ENCODE measurements around the gene MBP. TPM values are rescaled to one million over a fixed set of nuclear protein-coding genes. Genes with fewer than 3 reads are reported as not detected.
A peak's percentile ranks its signal among the peaks of the same experiment; 100 is the strongest.

The MBP gene
- total and polyA plus RNA-seq, 10 of the 15 experiments (the other 5 are each of a cell fraction or from before 2014, with no cell fraction given), result 12.2 to 67.8 (median 42.1) TPM

DNA sequence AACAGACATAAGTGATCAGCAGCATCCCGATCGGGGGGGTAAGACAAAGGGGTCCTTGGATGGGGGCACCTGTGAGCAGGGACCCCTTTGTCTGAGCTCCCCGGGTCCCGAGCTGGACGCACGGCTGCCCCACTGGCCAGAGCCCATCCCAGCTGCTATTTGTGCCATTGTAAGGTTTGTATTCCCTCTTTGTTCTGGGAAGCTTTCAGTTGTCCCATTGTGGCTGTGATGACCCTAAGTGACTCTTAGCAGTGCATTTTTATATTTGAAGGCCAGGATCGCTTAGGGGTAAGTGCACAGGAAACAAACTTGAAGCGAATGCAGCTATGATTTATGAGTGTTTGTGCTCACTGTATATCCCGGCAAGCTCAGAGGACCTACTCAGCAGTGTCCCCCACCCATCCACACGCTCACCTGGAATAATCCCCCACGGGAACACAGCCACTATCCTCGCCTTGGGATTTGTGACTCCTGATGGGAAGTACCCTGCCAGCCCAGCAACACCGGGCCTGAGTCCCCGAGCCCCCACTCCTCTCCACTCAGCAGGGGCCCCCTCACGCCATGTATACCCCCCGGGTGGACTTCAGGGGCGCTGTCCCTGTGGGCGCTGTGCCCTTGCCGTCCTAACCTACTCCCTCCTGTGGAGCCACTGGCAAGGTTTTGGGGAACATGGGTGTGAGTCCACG lies 80.1 kb downstream of the MBP start:
- Histone ChIP-seq H3K9me3 (replicated peaks; ENCODE audit: control insufficient read depth, insufficient read depth, low read length) (no peaks in the 10 kb centered on the region), H3K4me2 (ENCODE audit: control insufficient read depth, insufficient read depth) (no peak overlapping the region), H3K36me3 (ENCODE audit: control insufficient read depth in 2 of 2, insufficient read depth in 2 of 2, low read length in 1 of 2) (peaks cover 13 to 26% of the 10 kb centered on the region in 2 experiments), H3K79me2 (ENCODE audit: control insufficient read depth, insufficient read depth, low read length) (peaks cover 32% of the 10 kb centered on the region), H3K4me3 (no peak overlapping the region), H2AFZ (ENCODE audit: control insufficient read depth, low read depth, low read length) (no peak overlapping the region), H3K27me3 (replicated peaks in 1 of 2; ENCODE audit: control insufficient read depth in 2 of 2, insufficient read depth in 2 of 2, low read length in 1 of 2) (no peaks in the 10 kb centered on the region), H3K9ac (ENCODE audit: control insufficient read depth, insufficient read depth, low read length) (no peak overlapping the region), H4K20me1 (ENCODE audit: control insufficient read depth, insufficient read depth) (no peaks in the 10 kb centered on the region), H3K4me1 (ENCODE audit: control insufficient read depth, insufficient read depth, low read length) (peaks cover 46% of the 10 kb centered on the region), H3K27ac (ENCODE audit: control insufficient read depth, insufficient read depth) (0 out of 2 replicates have a peak overlapping the region, but pooled peaks have one; percentile 3)
- TF ChIP-seq NBN (IDR thresholded peaks at IDR 0.05) (no peak), KAT2A (conservative IDR thresholded peaks at IDR 0.05; ENCODE audit: control insufficient read depth, low read depth, low read length) (no peak), ZNF217 (IDR thresholded peaks at IDR 0.05) (no peak), PAX8 (IDR thresholded peaks at IDR 0.05) (no peak), NFYA (IDR thresholded peaks at IDR 0.05; ENCODE audit: borderline replicate concordance, low read depth, low read length) (no peak), MEF2A (IDR thresholded peaks at IDR 0.05; ENCODE audit: insufficient read depth, low read depth, low read length) (no peak), HCFC1 (IDR thresholded peaks at IDR 0.05; ENCODE audit: low read length) (no peak), TBL1XR1 (IDR thresholded peaks at IDR 0.05; ENCODE audit: low read depth, low read length) (no peak), MTA2 (IDR thresholded peaks at IDR 0.05; ENCODE audit: low read depth) (no peak), SMAD5 (IDR thresholded peaks at IDR 0.05; ENCODE audit: low read depth) (no peak), GABPA (IDR thresholded peaks at IDR 0.05; ENCODE audit: low read depth) (no peak), RAD51 (IDR thresholded peaks at IDR 0.05) (no peak), RELA (IDR thresholded peaks at IDR 0.05; ENCODE audit: borderline replicate concordance, partially characterized antibody) (no peak)
- TF ChIP-seq, protein P1, sequence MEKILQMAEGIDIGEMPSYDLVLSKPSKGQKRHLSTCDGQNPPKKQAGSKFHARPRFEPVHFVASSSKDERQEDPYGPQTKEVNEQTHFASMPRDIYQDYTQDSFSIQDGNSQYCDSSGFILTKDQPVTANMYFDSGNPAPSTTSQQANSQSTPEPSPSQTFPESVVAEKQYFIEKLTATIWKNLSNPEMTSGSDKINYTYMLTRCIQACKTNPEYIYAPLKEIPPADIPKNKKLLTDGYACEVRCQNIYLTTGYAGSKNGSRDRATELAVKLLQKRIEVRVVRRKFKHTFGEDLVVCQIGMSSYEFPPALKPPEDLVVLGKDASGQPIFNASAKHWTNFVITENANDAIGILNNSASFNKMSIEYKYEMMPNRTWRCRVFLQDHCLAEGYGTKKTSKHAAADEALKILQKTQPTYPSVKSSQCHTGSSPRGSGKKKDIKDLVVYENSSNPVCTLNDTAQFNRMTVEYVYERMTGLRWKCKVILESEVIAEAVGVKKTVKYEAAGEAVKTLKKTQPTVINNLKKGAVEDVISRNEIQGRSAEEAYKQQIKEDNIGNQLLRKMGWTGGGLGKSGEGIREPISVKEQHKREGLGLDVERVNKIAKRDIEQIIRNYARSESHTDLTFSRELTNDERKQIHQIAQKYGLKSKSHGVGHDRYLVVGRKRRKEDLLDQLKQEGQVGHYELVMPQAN (conservative IDR thresholded peaks at IDR 0.05), result no peak
- no TSS peak for BruUV-seq (replicated peaks)
- RAD21 ChIA-PET (ENCODE audit: unreplicated experiment), result interaction anchor here (1.0 kb wide), 1 partner anchor 159 kb away, joined by 3 read pairs; no protein-coding TSS in a partner anchor
- intact Hi-C loops (cut with micrococcal nuclease; ENCODE audit: unreplicated experiment) (no loop called here), in situ Hi-C loops (cut with MboI) (no loop called here)
- 73% methylated on average over 20 of the region's 20 CpGs for WGBS (ENCODE audit: insufficient coverage, insufficient replicate concordance, low lambda C conversion rate, missing lambda C conversion rate)
- DNase-seq (ENCODE audit: low read depth, low spot score), result no peak
- CTCF ChIA-PET, result interaction anchor here (0.7 to 4.9 kb wide), 7 partner anchors 15 to 159 kb away, joined by 3 to 28 read pairs (median 4); no protein-coding TSS in a partner anchor
- ATAC-seq, result no peak
- SMC1A ChIA-PET (ENCODE audit: uncharacterized antibody, unreplicated experiment), result interaction anchor here (0.6 to 1.9 kb wide), 5 partner anchors 14 to 52 kb away, joined by 3 to 6 read pairs (median 4); no protein-coding TSS in a partner anchor
- FAIRE-seq, result no peak
- POLR2A ChIA-PET, result interaction anchor here (0.5 kb wide), 1 partner anchor 72 kb away, joined by 4 read pairs; no protein-coding TSS in a partner anchor

Data from GM12878 (cell line).